ENCODE measurements around the gene DPP6.

DNA sequence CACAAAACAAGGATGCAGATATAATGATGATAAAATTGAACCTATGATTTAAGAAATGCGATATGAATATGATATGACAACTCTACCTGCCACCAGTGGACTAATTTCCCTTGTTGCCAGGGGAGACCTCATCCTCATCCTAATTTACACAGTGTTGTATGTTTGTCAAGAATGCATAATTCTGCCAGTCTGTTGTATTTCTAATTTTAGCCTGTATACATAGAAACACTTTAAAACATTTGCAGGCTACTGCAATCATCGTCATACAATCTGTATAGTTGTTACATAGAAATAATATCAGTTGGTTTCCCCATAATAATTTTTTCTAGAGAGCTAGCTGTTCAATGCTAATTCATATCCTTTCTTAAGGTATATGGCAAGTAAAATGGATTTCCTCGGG, 274.2 kb downstream of the DPP6 start:
- TF ChIP-seq, protein P1, sequence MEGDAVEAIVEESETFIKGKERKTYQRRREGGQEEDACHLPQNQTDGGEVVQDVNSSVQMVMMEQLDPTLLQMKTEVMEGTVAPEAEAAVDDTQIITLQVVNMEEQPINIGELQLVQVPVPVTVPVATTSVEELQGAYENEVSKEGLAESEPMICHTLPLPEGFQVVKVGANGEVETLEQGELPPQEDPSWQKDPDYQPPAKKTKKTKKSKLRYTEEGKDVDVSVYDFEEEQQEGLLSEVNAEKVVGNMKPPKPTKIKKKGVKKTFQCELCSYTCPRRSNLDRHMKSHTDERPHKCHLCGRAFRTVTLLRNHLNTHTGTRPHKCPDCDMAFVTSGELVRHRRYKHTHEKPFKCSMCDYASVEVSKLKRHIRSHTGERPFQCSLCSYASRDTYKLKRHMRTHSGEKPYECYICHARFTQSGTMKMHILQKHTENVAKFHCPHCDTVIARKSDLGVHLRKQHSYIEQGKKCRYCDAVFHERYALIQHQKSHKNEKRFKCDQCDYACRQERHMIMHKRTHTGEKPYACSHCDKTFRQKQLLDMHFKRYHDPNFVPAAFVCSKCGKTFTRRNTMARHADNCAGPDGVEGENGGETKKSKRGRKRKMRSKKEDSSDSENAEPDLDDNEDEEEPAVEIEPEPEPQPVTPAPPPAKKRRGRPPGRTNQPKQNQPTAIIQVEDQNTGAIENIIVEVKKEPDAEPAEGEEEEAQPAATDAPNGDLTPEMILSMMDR (IDR thresholded peaks at IDR 0.05; ENCODE audit: low read depth, low read length), result no peak
- no peak for TF ChIP-seq POLR2A (IDR thresholded peaks at IDR 0.05; ENCODE audit: extremely low read depth, insufficient read length)
- TF ChIP-seq, protein P2, sequence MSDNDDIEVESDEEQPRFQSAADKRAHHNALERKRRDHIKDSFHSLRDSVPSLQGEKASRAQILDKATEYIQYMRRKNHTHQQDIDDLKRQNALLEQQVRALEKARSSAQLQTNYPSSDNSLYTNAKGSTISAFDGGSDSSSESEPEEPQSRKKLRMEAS (IDR thresholded peaks at IDR 0.05; ENCODE audit: low read depth, low read length), result no peak
